ENCODE data around the gene ALX4. TPM values are rescaled to one million over a fixed set of nuclear protein-coding genes. Genes with fewer than 3 reads are reported as not detected.

ALX4 gene
- polyA plus RNA-seq, 3 donors, result not detected

DNA sequence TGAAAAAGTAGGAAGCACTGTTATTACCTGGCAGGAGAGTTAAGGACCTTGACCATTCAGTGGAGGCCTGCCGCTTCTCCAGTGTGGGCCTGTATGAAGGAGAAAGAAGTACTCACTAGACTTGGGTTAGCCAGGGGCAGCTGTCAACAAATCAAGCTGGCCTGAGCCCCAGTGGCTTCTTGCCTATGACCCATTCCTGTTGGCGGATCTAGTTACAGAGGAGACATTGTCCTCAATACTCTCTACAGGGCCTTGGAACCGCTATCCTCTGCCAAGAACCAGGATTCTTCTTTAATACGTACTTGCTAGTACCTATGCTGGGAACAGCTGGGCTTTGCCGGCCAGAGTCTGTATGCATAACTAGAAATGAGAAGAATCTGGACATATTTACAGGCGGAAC, 68.1 kb downstream of the ALX4 start:
- Mint-ChIP-seq H3K9me3 (no peaks in the 10 kb centered on the region), H3K27me3 (ENCODE audit: low read depth in 3 of 3) (no peaks in the 10 kb centered on the region), H3K4me3 (no peak overlapping the region), H3K27ac (no peak overlapping the region), H3K36me3 (peaks cover 46 to 48% of the 10 kb centered on the region in 2 donors), H3K4me1 (no peaks in the 10 kb centered on the region)
- Histone ChIP-seq H3K9me3 (replicated peaks in 1 of 2; ENCODE audit: control insufficient read depth in 1 of 2, insufficient read depth in 1 of 2, low read length in 2 of 2) (no peaks in the 10 kb centered on the region), H3K79me2 (ENCODE audit: insufficient read depth, low read length) (no peaks in the 10 kb centered on the region), H3K4me1 (ENCODE audit: control insufficient read depth in 1 of 2, insufficient read depth in 2 of 2, low read length in 2 of 2) (no peaks in the 10 kb centered on the region), H4K20me1 (ENCODE audit: insufficient read depth, low read length) (no peaks in the 10 kb centered on the region), H3K4me2 (replicated peaks; ENCODE audit: extremely low read depth, low read length, poor library complexity, severe bottlenecking) (no peak overlapping the region), H3K36me3 (replicated peaks in 1 of 2; ENCODE audit: control insufficient read depth in 1 of 2, insufficient read depth in 2 of 2, low read length in 2 of 2) (peaks cover 20 to 39% of the 10 kb centered on the region in 2 donors), H3K27ac (ENCODE audit: low read depth in 1 of 2, low read length in 2 of 2) (no peak overlapping the region), H3K9ac (ENCODE audit: insufficient read depth, low read length, poor library complexity, severe bottlenecking) (no peak overlapping the region), H3K27me3 (ENCODE audit: control insufficient read depth in 2 of 2, insufficient read depth in 2 of 2, low read length in 2 of 2) (no peaks in the 10 kb centered on the region), H2AFZ (ENCODE audit: insufficient read depth, low read depth, low read length, poor library complexity, severe bottlenecking) (no peak overlapping the region), H3K4me3 (replicated peaks in 1 of 3; ENCODE audit: low read depth in 2 of 3, low read length in 3 of 3) (no peak overlapping the region)
- WGBS (ENCODE audit: insufficient coverage), result 89% methylated on average over 3 of the region's 6 CpGs
- TF ChIP-seq, protein P1, sequence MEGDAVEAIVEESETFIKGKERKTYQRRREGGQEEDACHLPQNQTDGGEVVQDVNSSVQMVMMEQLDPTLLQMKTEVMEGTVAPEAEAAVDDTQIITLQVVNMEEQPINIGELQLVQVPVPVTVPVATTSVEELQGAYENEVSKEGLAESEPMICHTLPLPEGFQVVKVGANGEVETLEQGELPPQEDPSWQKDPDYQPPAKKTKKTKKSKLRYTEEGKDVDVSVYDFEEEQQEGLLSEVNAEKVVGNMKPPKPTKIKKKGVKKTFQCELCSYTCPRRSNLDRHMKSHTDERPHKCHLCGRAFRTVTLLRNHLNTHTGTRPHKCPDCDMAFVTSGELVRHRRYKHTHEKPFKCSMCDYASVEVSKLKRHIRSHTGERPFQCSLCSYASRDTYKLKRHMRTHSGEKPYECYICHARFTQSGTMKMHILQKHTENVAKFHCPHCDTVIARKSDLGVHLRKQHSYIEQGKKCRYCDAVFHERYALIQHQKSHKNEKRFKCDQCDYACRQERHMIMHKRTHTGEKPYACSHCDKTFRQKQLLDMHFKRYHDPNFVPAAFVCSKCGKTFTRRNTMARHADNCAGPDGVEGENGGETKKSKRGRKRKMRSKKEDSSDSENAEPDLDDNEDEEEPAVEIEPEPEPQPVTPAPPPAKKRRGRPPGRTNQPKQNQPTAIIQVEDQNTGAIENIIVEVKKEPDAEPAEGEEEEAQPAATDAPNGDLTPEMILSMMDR (IDR thresholded peaks at IDR 0.05), result no peak
- no peak for DNase-seq
- intact Hi-C loops (cut with micrococcal nuclease), result no loop called here

- Histone ChIP-seq H3K4me2 (replicated peaks; ENCODE audit: extremely low read depth, low read length, poor library complexity, severe bottlenecking) (no peak overlapping the region), H3K4me1 (ENCODE audit: control insufficient read depth in 1 of 2, insufficient read depth in 2 of 2, low read length in 2 of 2) (no peaks in the 10 kb centered on the region), H3K27me3 (ENCODE audit: control insufficient read depth in 2 of 2, insufficient read depth in 2 of 2, low read length in 2 of 2) (no peaks in the 10 kb centered on the region), H4K20me1 (ENCODE audit: insufficient read depth, low read length) (no peaks in the 10 kb centered on the region), H3K9me3 (replicated peaks in 1 of 2; ENCODE audit: control insufficient read depth in 1 of 2, insufficient read depth in 1 of 2, low read length in 2 of 2) (no peaks in the 10 kb centered on the region), H3K4me3 (replicated peaks in 1 of 3; ENCODE audit: low read depth in 2 of 3, low read length in 3 of 3) (no peak overlapping the region), H2AFZ (ENCODE audit: insufficient read depth, low read depth, low read length, poor library complexity, severe bottlenecking) (no peak overlapping the region), H3K36me3 (replicated peaks in 1 of 2; ENCODE audit: control insufficient read depth in 1 of 2, insufficient read depth in 2 of 2, low read length in 2 of 2) (peaks cover 13 to 29% of the 10 kb centered on the region in 2 donors), H3K27ac (ENCODE audit: low read depth in 1 of 2, low read length in 2 of 2) (no peak overlapping the region), H3K9ac (ENCODE audit: insufficient read depth, low read length, poor library complexity, severe bottlenecking) (no peak overlapping the region), H3K79me2 (ENCODE audit: insufficient read depth, low read length) (no peaks in the 10 kb centered on the region)
- intact Hi-C loops (cut with micrococcal nuclease), result no loop called here
- TF ChIP-seq, protein P1 (IDR thresholded peaks at IDR 0.05), result no peak
- WGBS (ENCODE audit: insufficient coverage), result no CpG with 5 or more reads among the region's 1 CpG
- no peak for DNase-seq
- Mint-ChIP-seq H3K27me3 (ENCODE audit: low read depth in 3 of 3) (no peaks in the 10 kb centered on the region), H3K9me3 (no peaks in the 10 kb centered on the region), H3K4me1 (no peaks in the 10 kb centered on the region), H3K36me3 (peaks cover 31 to 39% of the 10 kb centered on the region in 2 donors), H3K4me3 (no peak overlapping the region), H3K27ac (no peak overlapping the region)
Observed at GRCh38 chr11:44237156-44237555, 72.8 kb downstream of the ALX4 start.

Measured in CD14-positive monocyte (primary cell).